H1 (cell line): Measurements from ENCODE around the gene DAAM1. TPM values are rescaled to one million over a fixed set of nuclear protein-coding genes. Genes with fewer than 3 reads are reported as not detected.

Experiments
- CTCF ChIA-PET: fragments of 300-600 bp; sonication (Branson Sonifier 250); formaldehyde crosslinking; loops from one replicate; lab custom pipeline; 2021; ENCODE audit not compliant: partially characterized antibody; lab: Charles Lee
- POLR2A ChIA-PET: fragments of 300-600 bp; sonication (Branson Sonifier 250); formaldehyde crosslinking; loops from one replicate; lab custom pipeline; 2021; ENCODE audit warnings: inconsistent platforms; ENCODE audit not compliant: partially characterized antibody; lab: Charles Lee
- DNase-seq, 2 experiments: peaks; one replicate each; pipeline versions ENCODE4 v3.0.0 to v3.0.0-alpha.2; 2010 to 2022; ENCODE audit warnings: low spot score in 2 of 2, low read depth in 1 of 2, mixed read lengths in 1 of 2
- FAIRE-seq: peaks from 2 replicates; lab custom pipeline; 2011; peaks lifted over from hg19 to GRCh38; lab: Jason Lieb, UNC
- H2AFZ ChIP-seq: 2 replicates; pipeline ENCODE4 v1.8.1; 2012; ENCODE audit warnings: low read length, inconsistent platforms
- H2AK5ac ChIP-seq: 2 replicates; pipeline ENCODE4 v1.6.1; 2013; ENCODE audit warnings: low read depth, low read length
- H2BK120ac ChIP-seq: replicated peaks from 2 replicates; pipeline ENCODE3; 2013; ENCODE audit warnings: low read depth, low read length, inconsistent platforms
- H2BK12ac ChIP-seq: 2 replicates; pipeline ENCODE4 v1.6.1; 2013; ENCODE audit warnings: low read depth, low read length
- H2BK15ac ChIP-seq: 2 replicates; pipeline ENCODE4 v1.6.1; 2013; ENCODE audit warnings: low read length
- H2BK20ac ChIP-seq: 2 replicates; pipeline ENCODE4 v1.6.1; 2013; ENCODE audit warnings: low read length
- H2BK5ac ChIP-seq: 2 replicates; pipeline ENCODE4 v1.6.1; 2013; ENCODE audit warnings: low read depth, low read length
- H3K14ac ChIP-seq: 2 replicates; pipeline ENCODE4 v1.6.1; 2013; ENCODE audit warnings: inconsistent platforms; ENCODE audit not compliant: insufficient read length
- H3K18ac ChIP-seq: 2 replicates; pipeline ENCODE4 v1.6.1; 2013; ENCODE audit warnings: low read length; ENCODE audit errors: extremely low read depth
- H3K23ac ChIP-seq: 2 replicates; pipeline ENCODE4 v1.6.1; 2013; ENCODE audit warnings: inconsistent platforms; ENCODE audit not compliant: insufficient read length
- H3K23me2 ChIP-seq: 2 replicates; pipeline ENCODE4 v1.6.1; 2013; ENCODE audit warnings: low read depth, low read length
- H3K27ac ChIP-seq: 2 replicates; pipeline ENCODE4 v1.6.1; 2011; ENCODE audit warnings: low read depth, low read length, inconsistent platforms
- H3K27me3 ChIP-seq, 4 experiments: replicated peaks in 1 of 4; 1 replicate in 1 of 4; 2 replicates in 3 of 4; pipeline versions ENCODE4 v1.6.1 to v1.8.1; 2011 to 2013; ENCODE audit warnings: low read length in 3 of 4, mild to moderate bottlenecking in 3 of 4, inconsistent platforms in 2 of 4, mixed read lengths in 2 of 4, moderate library complexity in 1 of 4; ENCODE audit not compliant: control insufficient read depth in 3 of 4, insufficient read depth in 3 of 4; ENCODE audit errors: extremely low read depth in 1 of 4
- H3K36me3 ChIP-seq, 4 experiments: 2 replicates each; pipeline versions ENCODE4 v1.6.1 to v1.8.1; 2011 to 2013; ENCODE audit warnings: mild to moderate bottlenecking in 4 of 4, low read length in 3 of 4, moderate library complexity in 2 of 4, control low read depth in 1 of 4, inconsistent platforms in 1 of 4; ENCODE audit not compliant: insufficient read depth in 4 of 4, control insufficient read depth in 2 of 4
- H3K4ac ChIP-seq: replicated peaks from 2 replicates; pipeline ENCODE3; 2013; ENCODE audit warnings: low read length, low read depth, mixed read lengths, inconsistent platforms; ENCODE audit not compliant: insufficient read length
- H3K4me1 ChIP-seq, 4 experiments: replicated peaks in 1 of 4; 1 replicate in 1 of 4; 2 replicates in 3 of 4; pipeline versions ENCODE4 v1.6.1 to v1.8.1; 2011 to 2013; ENCODE audit warnings: low read length in 3 of 4, inconsistent platforms in 2 of 4, mixed read lengths in 1 of 4; ENCODE audit not compliant: insufficient read depth in 4 of 4, control insufficient read depth in 3 of 4
- H3K4me2 ChIP-seq, 2 experiments: 2 replicates each; pipeline versions ENCODE4 v1.6.1 to v1.8.1; 2011 to 2013; ENCODE audit warnings: low read depth in 2 of 2, low read length in 2 of 2, control low read depth in 1 of 2, inconsistent platforms in 1 of 2, mild to moderate bottlenecking in 1 of 2; ENCODE audit not compliant: insufficient read depth in 1 of 2
- H3K4me3 ChIP-seq, 4 experiments: fragments of 200-600, 300-600 bp in 1 of 4; sonication (generic), shearing (Covaris generic), sonication (Bioruptor Twin) in 1 of 4; 2 replicates each; pipeline versions ENCODE4 v1.5.1 to v1.8.1; 2011 to 2016; ENCODE audit warnings: low read length in 4 of 4, low read depth in 3 of 4, control low read depth in 2 of 4, inconsistent platforms in 2 of 4, mild to moderate bottlenecking in 2 of 4, mixed read lengths in 1 of 4, moderate library complexity in 1 of 4; ENCODE audit not compliant: insufficient read depth in 2 of 4; ENCODE audit errors: extremely low read depth in 1 of 4
- H3K56ac ChIP-seq: replicated peaks from 2 replicates; pipeline ENCODE3; 2013; ENCODE audit warnings: low read depth, mild to moderate bottlenecking, mixed read lengths, low read length, inconsistent platforms; ENCODE audit not compliant: insufficient read length
- H3K79me1 ChIP-seq: 2 replicates; pipeline ENCODE4 v1.6.1; 2013; ENCODE audit warnings: low read depth, low read length, control low read depth
- H3K79me2 ChIP-seq, 2 experiments: 2 replicates each; pipeline versions ENCODE4 v1.6.1 to v1.8.1; 2012 to 2013; ENCODE audit warnings: low read length in 2 of 2, mild to moderate bottlenecking in 2 of 2, inconsistent platforms in 1 of 2; ENCODE audit not compliant: insufficient read depth in 2 of 2, control insufficient read depth in 1 of 2
- H3K9ac ChIP-seq, 4 experiments: replicated peaks in 1 of 4; 1 replicate in 1 of 4; 2 replicates in 3 of 4; pipeline versions ENCODE4 v1.6.1 to v1.8.1; 2011 to 2013; ENCODE audit warnings: low read depth in 3 of 4, low read length in 3 of 4, control low read depth in 2 of 4, mild to moderate bottlenecking in 2 of 4, moderate library complexity in 2 of 4, inconsistent platforms in 1 of 4; ENCODE audit errors: extremely low read depth in 1 of 4
- H3K9me3 ChIP-seq, 2 experiments: 2 replicates each; pipeline versions ENCODE4 v1.6.1 to v1.8.1; 2012 to 2013; ENCODE audit warnings: mild to moderate bottlenecking in 2 of 2, moderate library complexity in 2 of 2, control low read depth in 1 of 2, inconsistent platforms in 1 of 2, low read depth in 1 of 2, low read length in 1 of 2, mixed read lengths in 1 of 2; ENCODE audit not compliant: insufficient read depth in 2 of 2
- H4K20me1 ChIP-seq, 2 experiments: replicated peaks in 1 of 2; 2 replicates each; pipeline versions ENCODE3 to v1.8.1; 2011 to 2013; ENCODE audit warnings: inconsistent platforms in 2 of 2, low read length in 2 of 2, mild to moderate bottlenecking in 1 of 2; ENCODE audit not compliant: insufficient read depth in 2 of 2, control insufficient read depth in 1 of 2
- H4K5ac ChIP-seq: 2 replicates; pipeline ENCODE4 v1.6.1; 2013; ENCODE audit warnings: low read length, low read depth, mixed read lengths, inconsistent platforms; ENCODE audit not compliant: insufficient read length
- H4K8ac ChIP-seq: 2 replicates; pipeline ENCODE4 v1.8.0; 2013; ENCODE audit warnings: mild to moderate bottlenecking, moderate library complexity, low read length, inconsistent platforms; ENCODE audit not compliant: insufficient read depth; ENCODE audit errors: extremely low read depth
- H4K91ac ChIP-seq: replicated peaks from 2 replicates; pipeline ENCODE3; 2013; ENCODE audit warnings: low read length, mixed read lengths, inconsistent platforms; ENCODE audit not compliant: insufficient read length
- ASH2L ChIP-seq: fragments of 200-600, 300-600 bp; sonication (generic); IDR thresholded peaks from one replicate; pipeline ENCODE4 v1.7.1; 2017; ENCODE audit warnings: low read length
- BACH1 ChIP-seq: IDR thresholded peaks from 2 replicates; pipeline ENCODE4 v1.6.1; 2012; ENCODE audit warnings: low read length, improper control_type of control experiment
- CBX8 ChIP-seq: fragments of 300-800, 300-1000 bp; sonication (generic); IDR thresholded peaks from 2 replicates; pipeline ENCODE4 v1.7.1; 2016; ENCODE audit warnings: low read depth, low read length, borderline replicate concordance
- FOSL1 ChIP-seq: IDR thresholded peaks from 2 replicates; pipeline ENCODE4 v1.6.1; 2011; ENCODE audit warnings: mild to moderate bottlenecking, low read depth, low read length, moderate library complexity; ENCODE audit not compliant: insufficient read depth
- SIN3A ChIP-seq, 2 experiments: IDR thresholded peaks in 1 of 2; conservative IDR thresholded peaks in 1 of 2; 2 replicates each; pipeline ENCODE4 v1.6.1; 2011 to 2012; ENCODE audit warnings: low read length in 2 of 2, improper control_type of control experiment in 1 of 2, low read depth in 1 of 2, mild to moderate bottlenecking in 1 of 2
- SIX5 ChIP-seq: IDR thresholded peaks from 2 replicates; pipeline ENCODE4 v1.6.1; 2011; ENCODE audit warnings: mild to moderate bottlenecking, low read depth, low read length
- SP1 ChIP-seq: IDR thresholded peaks from 2 replicates; pipeline ENCODE4 v1.6.1; 2011; ENCODE audit warnings: low read depth, low read length
- SUZ12 ChIP-seq: fragments of 200-600 bp; sonication (generic); IDR thresholded peaks from 2 replicates; pipeline ENCODE4 v1.6.1; 2012; ENCODE audit warnings: mild to moderate bottlenecking, inconsistent platforms, low read length, moderate library complexity, mixed read lengths
- USF2 ChIP-seq: IDR thresholded peaks from 2 replicates; pipeline ENCODE4 v1.6.1; 2011; ENCODE audit warnings: low read length, improper control_type of control experiment
- WGBS, 2 experiments: shearing (Covaris generic) in 1 of 2; methylation state at CpG; one replicate each; pipeline versions ENCODE4 v1.1.6 to v1.1.7; 2013 to 2015; ENCODE audit warnings: low lambda C conversion rate in 2 of 2, mixed read lengths in 2 of 2, inconsistent platforms in 1 of 2, low coverage in 1 of 2, missing lambda C conversion rate in 1 of 2; ENCODE audit not compliant: insufficient replicate concordance in 2 of 2, insufficient coverage in 1 of 2, insufficient read length in 1 of 2; ENCODE audit errors: extremely low coverage in 1 of 2, missing lambda C conversion rate in 1 of 2; 5-methylcytosine and 5-hydroxymethylcytosine counted together
- polyA plus RNA-seq, 7 experiments: library from polyadenylated mRNA; depleted of rRNA in 3 of 7; stranded (reverse) in 5 of 7; unstranded in 2 of 7; fragments of >200 nt in 5 of 7; fragments of 200-250 nt in 2 of 7; gene quantifications; 1 replicate in 5 of 7; 2 replicates in 1 of 7; 4 replicates in 1 of 7; pipeline versions ENCODE4 v1.2.1 to v1.2.3, GENCODE V29; 2011 to 2013; ENCODE audit warnings: missing spikeins in 2 of 7, mixed read lengths in 2 of 7
- total RNA-seq: library from RNA; stranded (reverse); fragmentation: NEBNext Ultra II Directional; extraction: Animal tissue kit (Norgen Biotek cat#: 25700); gene quantifications from 2 replicates; pipeline ENCODE4 v1.2.1, GENCODE V29; 2021

Gene DAAM1
- total and polyA plus RNA-seq, 2 of the 8 experiments (the other 6 are each of a cell fraction or from before 2014, with no cell fraction given): 5.0 to 44.9 TPM

- H3K23me2 ChIP-seq: no peaks in the 10 kb centered on the region
- H2BK20ac ChIP-seq: no peak overlapping the region
- no peaks in the 10 kb centered on the region; a peak in 2 of 7 replicates for H3K4me1 ChIP-seq
- H4K5ac ChIP-seq: no peak overlapping the region
- ChIA-PET CTCF (interaction anchor here (0.6 kb wide), 1 partner anchor 29 kb away, joined by 4 read pairs; no protein-coding TSS in a partner anchor), POLR2A (no interaction called here)
- no peaks in the 10 kb centered on the region for H3K27me3 ChIP-seq
- H3K36me3 ChIP-seq: no peaks in the 10 kb centered on the region
- TF ChIP-seq SP1 (no peak), BACH1 (no peak), ASH2L (no peak), USF2 (no peak), CBX8 (no peak), FOSL1 (no peak), SUZ12 (no peak), SIN3A (conservative IDR thresholded peaks at IDR 0.05 in 1 of 2, IDR thresholded peaks at IDR 0.05 in 1 of 2; ENCODE audit: low read depth in 1 of 2, low read length in 2 of 2) (no peak), SIX5 (no peak)
- no peaks in the 10 kb centered on the region for H3K9me3 ChIP-seq
- no peak overlapping the region for H4K8ac ChIP-seq
- H2AK5ac ChIP-seq: no peak overlapping the region
- no peak overlapping the region for H2BK15ac ChIP-seq
- no peak overlapping the region for H3K56ac ChIP-seq
- H3K27ac ChIP-seq: no peak overlapping the region
- no peak overlapping the region for H4K91ac ChIP-seq
- no peak overlapping the region for H2BK5ac ChIP-seq
- H2BK120ac ChIP-seq: no peak overlapping the region
- no peak overlapping the region for H3K4ac ChIP-seq
- DNase-seq: no peak
- H3K4me2 ChIP-seq: no peak overlapping the region
- no peaks in the 10 kb centered on the region for H4K20me1 ChIP-seq
- no peaks in the 10 kb centered on the region for H3K79me2 ChIP-seq
- H3K23ac ChIP-seq: no peak overlapping the region
- H2AFZ ChIP-seq: no peak overlapping the region
- FAIRE-seq: no peak
- no peak overlapping the region for H3K9ac ChIP-seq
- H3K79me1 ChIP-seq: no peaks in the 10 kb centered on the region
- no peak overlapping the region for H2BK12ac ChIP-seq
- 85% methylated on average over 2 of the region's 2 CpGs; no CpG with 5 or more reads in 1 of the 2 experiments for WGBS, 2 experiments
- H3K14ac ChIP-seq: no peak overlapping the region
- no peak overlapping the region for H3K4me3 ChIP-seq
- H3K18ac ChIP-seq: no peak overlapping the region
These were observed 113.8 kb downstream of the DAAM1 start for GRCh38 chr14:59302313-59302712.
